T47D (cell line): ENCODE data around the gene TP53.

Source experiments
- DNase-seq, 2 experiments: peaks; one replicate each; pipeline versions ENCODE4 v3.0.0 to v3.0.0-alpha.2; 2011 to 2012; ENCODE audit warnings: low read depth in 1 of 2, low spot score in 1 of 2
- JUND ChIP-seq: IDR thresholded peaks from 2 replicates; pipeline ENCODE4 v1.6.1; 2012; ENCODE audit warnings: low read depth
- in situ Hi-C: cut with HindIII; loops from 2 replicates; pipeline ENCODE4 v1.10.0; 2016; ENCODE audit warnings: low sequenced_read_pairs, low pct_unique_long_range_greater_than_20kb

The TP53 gene

DNA sequence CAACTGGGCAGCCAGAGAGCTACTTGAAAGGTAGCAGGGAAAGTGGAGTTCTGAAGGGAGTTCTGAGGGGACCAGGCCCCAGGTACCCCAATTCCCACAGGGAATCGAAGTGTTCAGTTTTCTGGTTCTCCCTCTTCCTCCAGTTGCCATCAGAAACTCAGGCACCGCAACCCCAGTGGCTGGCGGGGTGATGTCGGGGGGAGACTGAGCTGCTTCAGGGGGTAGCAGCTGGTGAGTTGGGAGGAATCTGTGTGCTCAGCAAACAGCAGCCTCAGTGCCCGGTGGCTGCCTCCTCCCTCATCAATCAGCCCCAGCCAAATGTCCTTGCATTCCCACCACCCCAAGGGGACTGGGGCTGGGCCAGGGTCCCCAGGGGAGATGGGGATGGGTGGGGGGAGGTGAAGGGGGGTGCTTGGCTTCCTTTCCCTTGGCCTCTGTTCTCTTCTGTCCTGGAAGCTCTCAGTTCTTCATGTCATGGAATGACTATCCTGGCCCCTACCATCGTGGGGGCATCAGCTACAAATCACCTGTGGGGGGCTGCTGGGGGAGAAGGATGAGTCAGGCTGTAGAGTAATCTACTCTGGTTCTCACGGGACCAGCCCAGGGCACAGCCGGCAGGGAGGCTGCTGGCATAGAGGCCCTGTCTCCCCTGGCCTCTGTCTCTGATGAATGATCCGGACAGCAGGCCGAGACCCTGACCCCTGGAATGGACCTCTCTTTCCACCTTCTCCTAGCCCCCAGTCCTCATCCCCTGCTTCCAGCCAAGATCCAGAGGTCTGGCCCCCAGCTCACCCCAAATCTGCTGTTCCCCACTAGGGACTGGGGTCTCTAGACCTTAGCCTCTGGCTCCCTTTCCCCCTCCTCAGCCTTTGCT is 27.7 kb upstream of the TP53 start:
- no peak for TF ChIP-seq JUND
- in situ Hi-C loops, result no loop called here
- no peak for DNase-seq

DNA sequence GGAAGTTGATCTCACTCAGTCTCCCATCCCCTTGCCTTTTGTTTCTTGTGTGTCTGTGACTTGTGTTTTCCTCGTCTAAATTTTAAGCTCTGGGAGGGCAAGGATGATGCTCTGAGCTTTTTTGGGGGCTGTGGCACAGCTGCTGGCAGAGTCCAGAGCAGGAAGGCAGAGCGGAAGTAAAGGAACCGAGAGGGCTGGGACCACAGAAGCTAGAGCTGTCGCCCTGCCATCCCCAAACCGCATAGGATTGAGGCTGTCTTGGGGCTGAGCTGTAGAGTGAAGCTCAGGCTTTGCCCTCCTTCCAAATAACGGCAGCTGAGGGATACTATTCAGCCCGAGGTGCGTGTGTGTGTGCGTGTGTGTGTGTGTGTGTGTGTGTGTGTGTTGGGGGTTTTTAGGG is 26.5 kb upstream of the TP53 start:
- DNase-seq, result no peak
- in situ Hi-C loops, result no loop called here
- TF ChIP-seq JUND, result no peak

DNA sequence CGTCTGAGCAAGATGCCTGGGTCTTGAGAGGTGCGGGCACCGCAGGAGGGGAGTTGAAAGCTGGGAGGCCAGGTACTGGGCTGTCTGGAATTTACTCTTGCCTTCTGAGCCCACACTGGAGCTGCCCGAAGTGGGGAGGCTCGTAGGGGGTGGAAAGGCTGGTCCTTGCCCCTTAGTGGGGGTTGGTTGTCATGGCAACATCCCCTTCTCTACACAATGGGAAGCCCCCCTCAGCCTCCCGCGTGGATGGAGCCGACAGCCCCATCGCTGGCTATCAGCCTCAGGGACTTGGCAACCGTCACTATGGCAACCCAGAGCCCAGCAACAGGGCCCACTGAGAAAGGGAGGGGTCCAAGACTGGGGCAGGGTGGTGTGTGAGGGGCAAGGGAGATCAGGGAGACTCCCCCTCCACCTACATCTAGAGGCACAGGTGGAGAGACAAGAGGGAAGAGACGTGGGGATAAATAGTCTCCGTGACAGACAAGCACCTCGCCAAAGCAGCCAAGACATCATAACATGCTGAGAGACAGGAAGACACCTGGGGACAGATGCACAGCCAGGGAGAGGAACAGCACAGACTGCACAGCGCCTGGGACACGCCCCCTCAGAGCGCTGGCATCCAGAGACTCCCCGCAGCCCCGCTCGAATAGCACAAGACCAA is 25.0 kb upstream of the TP53 start:
- no peak for DNase-seq
- no peak for TF ChIP-seq JUND
- in situ Hi-C loops, result no loop called here

DNA sequence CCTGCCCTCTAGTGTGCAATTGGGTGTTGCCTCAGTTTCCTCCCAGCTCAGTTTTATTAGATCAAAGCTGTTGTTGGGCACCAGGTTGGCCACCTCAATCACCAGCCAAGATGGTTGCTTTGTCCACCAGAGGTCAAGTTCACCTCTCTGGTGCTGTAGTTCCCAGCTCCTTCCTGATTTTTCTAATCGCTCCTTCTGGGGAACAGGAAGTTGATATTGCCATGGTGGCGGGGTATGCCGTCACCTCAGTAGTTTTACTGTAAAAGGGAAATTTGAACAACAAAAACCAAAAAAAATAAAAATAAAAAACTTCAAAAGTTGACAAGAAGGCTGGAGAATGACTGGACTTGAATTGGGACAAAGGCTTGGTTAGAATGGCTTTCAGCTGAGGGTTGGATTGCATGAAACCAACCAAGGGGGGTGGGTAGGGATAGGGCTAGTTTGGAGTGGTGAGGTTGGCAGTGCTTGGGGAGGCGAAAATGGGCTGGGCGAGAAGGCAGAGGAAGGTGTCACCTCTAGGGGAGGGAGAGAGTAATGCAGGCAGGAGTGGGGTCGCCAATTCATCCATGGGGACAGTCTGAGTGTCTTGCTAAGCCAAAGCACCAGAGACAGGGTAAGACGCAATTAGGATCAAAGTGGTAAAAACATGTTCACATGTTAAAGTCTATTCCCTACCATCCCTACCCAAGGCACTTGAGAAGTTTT is 23.9 kb upstream of the TP53 start:
- TF ChIP-seq JUND, result no peak
- in situ Hi-C loops, result no loop called here
- DNase-seq, result peak in 1 of 2 experiments; percentile 23

DNA sequence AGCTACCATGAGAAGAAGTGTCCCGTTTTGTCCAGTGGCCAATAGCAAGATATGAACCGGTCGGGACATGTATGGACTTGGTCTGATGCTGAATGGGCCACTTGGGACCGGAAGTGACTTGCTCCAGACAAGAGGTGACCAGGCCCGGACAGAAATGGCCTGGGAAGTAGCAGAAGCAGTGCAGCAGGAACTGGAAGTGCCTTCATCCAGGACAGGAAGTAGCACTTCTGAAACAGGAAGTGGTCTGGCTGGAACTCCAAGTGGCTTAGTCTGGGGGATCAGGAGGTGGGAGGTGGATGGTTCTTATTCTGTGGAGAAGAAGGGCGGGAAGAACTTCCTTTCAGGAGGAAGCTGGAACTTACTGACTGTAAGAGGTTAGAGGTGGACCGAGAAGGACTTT is 23.0 kb upstream of the TP53 start:
- no peak for TF ChIP-seq JUND
- in situ Hi-C loops, result no loop called here
- DNase-seq, result no peak

DNA sequence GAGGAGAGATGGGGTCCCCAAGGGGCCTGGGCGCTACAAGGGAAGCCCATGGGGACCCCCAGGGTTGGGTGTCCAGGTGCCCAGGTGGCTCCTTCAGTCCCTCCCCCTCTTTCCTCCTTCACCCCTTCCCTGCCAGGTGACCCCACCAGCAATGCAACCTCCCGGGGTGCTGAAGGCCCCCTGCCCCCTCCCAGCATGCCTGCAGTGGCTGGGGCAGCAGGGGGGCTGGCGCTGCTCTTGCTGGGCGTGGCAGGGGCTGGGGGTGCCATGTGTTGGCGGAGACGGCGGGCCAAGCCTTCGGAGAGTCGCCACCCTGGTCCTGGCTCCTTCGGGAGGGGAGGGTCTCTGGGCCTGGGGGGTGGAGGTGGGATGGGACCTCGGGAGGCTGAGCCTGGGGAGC is 21.7 kb upstream of the TP53 start:
- DNase-seq, result no peak
- in situ Hi-C loops, result no loop called here
- TF ChIP-seq JUND, result no peak

DNA sequence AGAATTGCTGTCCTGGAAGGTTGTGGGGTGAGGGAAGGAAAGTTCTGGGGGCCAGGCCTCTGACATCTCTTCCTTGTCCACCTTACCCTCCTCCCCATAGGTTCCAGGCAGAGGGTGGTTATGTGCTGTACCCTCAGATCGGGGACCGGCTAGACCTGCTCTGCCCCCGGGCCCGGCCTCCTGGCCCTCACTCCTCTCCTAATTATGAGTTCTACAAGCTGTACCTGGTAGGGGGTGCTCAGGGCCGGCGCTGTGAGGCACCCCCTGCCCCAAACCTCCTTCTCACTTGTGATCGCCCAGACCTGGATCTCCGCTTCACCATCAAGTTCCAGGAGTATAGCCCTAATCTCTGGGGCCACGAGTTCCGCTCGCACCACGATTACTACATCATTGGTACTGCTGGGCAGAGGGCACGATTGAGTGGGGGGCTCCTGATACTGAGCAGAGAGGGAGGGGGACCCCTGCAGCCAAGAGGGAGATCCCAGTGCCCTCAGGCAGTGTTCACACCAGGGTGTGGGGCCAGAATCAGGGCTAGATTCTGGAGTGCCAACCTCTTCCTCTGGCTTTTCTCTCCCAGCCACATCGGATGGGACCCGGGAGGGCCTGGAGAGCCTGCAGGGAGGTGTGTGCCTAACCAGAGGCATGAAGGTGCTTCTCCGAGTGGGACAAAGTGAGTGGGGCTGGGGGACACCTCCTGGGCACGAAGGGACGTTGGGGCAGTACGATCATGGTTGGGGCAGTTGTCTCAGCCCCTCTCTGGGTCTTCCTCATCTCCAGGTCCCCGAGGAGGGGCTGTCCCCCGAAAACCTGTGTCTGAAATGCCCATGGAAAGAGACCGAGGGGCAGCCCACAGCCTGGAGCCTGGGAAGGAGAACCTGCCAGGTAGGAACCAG is 20.8 kb upstream of the TP53 start:
- no peak for DNase-seq
- in situ Hi-C loops, result no loop called here
- no peak for TF ChIP-seq JUND

DNA sequence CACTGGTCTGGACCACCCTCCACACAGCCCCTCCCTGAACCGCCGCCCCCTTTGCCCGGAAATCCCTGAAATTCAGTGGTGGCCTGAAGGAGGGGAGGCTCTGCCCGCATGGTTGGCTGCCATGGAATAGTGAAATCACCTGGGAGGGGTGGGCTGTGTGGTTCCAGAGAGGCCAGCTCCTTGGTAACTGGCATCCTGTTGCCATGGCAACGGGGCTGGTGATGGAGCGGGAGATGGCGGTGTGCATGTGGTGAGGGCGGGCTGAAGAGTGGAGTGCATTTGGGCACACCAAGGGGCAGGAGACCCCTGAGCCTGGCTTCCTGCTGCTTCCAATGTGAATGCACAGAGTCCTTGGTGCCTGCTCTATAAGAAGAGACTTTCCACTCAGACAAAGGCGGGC is 20.2 kb upstream of the TP53 start:
- no peak for TF ChIP-seq JUND
- in situ Hi-C loops, result no loop called here
- DNase-seq, result no peak

DNA sequence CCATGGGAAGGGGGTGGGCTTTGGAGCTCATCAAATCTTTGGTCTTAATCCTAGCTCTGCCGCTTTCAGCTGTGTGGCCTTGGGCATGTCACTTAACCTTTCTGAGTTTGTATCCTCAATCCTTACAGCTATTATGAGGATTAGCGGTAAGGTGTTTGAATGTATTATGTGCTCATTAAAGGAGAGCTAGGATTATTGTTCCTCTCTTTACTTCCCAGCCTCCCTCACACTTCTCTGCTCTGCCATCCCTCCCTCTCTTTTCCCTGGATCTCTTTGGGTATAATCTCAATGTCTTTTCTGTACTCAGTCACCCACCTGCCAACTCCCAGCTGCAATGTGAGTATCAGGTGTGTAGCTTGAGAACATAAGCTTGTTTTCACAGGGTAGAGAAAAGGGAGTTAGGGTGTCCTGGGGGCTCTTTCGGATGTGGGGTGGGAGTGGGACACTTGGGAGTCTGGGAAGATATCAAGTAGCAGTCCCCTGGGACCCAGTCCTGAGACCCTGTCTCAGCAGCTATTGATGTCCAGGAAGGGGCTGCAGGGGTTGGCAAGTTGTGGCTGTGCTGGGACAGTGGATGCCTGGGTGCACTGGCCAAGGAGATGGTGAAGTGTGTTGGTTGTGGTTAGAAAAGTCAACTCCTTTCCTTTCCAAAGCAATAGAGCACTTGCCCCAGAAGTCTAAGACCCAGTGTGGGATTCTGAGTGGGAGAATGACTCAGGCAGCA is 19.5 kb upstream of the TP53 start:
- DNase-seq, result no peak
- TF ChIP-seq JUND, result no peak
- in situ Hi-C loops, result no loop called here

DNA sequence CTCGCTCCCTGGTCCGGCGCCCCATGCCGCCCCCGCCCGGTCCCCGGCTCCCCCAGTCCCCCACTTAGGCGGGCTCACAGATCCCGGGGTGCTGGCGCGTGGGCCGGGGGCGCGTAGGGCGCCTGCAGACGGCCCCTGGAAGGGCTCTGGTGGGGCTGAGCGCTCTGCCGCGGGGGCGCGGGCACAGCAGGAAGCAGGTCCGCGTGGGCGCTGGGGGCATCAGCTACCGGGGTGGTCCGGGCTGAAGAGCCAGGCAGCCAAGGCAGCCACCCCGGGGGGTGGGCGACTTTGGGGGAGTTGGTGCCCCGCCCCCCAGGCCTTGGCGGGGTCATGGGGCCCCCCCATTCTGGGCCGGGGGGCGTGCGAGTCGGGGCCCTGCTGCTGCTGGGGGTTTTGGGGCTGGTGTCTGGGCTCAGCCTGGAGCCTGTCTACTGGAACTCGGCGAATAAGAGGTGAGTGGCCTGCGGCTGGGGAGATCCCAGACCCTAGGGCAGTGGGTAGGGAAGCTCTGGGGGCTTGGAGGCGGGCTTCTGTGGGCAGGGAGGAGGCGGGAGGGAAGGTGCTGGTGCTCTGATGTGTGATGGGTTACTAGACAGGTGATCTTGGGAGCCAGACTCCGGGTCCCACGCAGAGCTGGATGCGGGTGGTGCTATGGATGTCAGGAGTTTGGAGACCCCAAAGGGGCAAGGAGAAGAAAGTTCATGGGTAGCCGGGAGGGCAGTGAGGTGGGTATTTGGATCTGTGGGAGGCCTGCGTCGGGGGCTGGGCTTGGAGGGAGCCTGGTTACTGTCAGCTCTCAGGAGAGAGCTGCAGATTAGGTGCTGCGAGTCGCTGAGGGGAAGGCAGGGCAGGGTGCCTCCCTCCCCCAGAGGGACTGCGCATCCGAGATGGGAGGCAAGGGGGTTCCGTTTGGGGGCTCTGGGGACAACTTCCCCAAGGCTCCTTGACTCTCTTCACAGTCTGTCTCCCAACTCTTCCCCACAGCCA is 18.3 kb upstream of the TP53 start:
- in situ Hi-C loops, result no loop called here
- TF ChIP-seq JUND, result no peak
- no peak for DNase-seq
